GM19397 (cell line): Measurements from ENCODE around the gene C11orf97.

Source experiments
- ATAC-seq: cut with Tn5 transposase; IDR thresholded peaks from one replicate; pipeline ENCODE4 v1.9.1; 2021; ENCODE audit warnings: mild to moderate bottlenecking, moderate library complexity; ENCODE audit not compliant: unreplicated experiment

The C11orf97 gene

GRCh38 chr11:94524341-94524740, 12.1 kb downstream of the C11orf97 start:
- no peak for ATAC-seq

GRCh38 chr11:94525546-94526324, 13.5 kb downstream of the C11orf97 start:
- no peak for ATAC-seq

- no peak for ATAC-seq
These were observed 14.6 kb downstream of the C11orf97 start for GRCh38 chr11:94526645-94527438.

- ATAC-seq: no peak
These were observed 16.3 kb downstream of the C11orf97 start for GRCh38 chr11:94528551-94528950.

- ATAC-seq: no peak
These were observed 19.9 kb downstream of the C11orf97 start for GRCh38 chr11:94532211-94532610.

GRCh38 chr11:94533206-94533605, 20.9 kb downstream of the C11orf97 start:
- ATAC-seq: no peak

GRCh38 chr11:94533696-94534630, 21.7 kb downstream of the C11orf97 start:
- no peak for ATAC-seq

GRCh38 chr11:94536386-94536785, 24.1 kb downstream of the C11orf97 start:
- ATAC-seq: no peak

- ATAC-seq: no peak
These were observed 24.9 kb downstream of the C11orf97 start for GRCh38 chr11:94537031-94537600.

- ATAC-seq: no peak
These were observed 27.2 kb downstream of the C11orf97 start for GRCh38 chr11:94539420-94539819.

GRCh38 chr11:94543695-94544645, 31.7 kb downstream of the C11orf97 start, which contains the start of gene FUT4:
Gene FUT4 (plus strand): TSS chr11:94543921. CDS start chr11:94544134, 213 bp downstream.
- ATAC-seq: peak; percentile 84

GRCh38 chr11:94544646-94545263, 32.5 kb downstream of the C11orf97 start:
- no peak for ATAC-seq

GRCh38 chr11:94545264-94546161, 33.3 kb downstream of the C11orf97 start:
- ATAC-seq: no peak

GRCh38 chr11:94546162-94546470, 33.9 kb downstream of the C11orf97 start:
- no peak for ATAC-seq

- ATAC-seq: no peak
These were observed 34.6 kb downstream of the C11orf97 start for GRCh38 chr11:94546886-94547285.

GRCh38 chr11:94549146-94549545, 36.9 kb downstream of the C11orf97 start:
- no peak for ATAC-seq

GRCh38 chr11:94550513-94550912, 38.3 kb downstream of the C11orf97 start:
- ATAC-seq: no peak

GRCh38 chr11:94553938-94554337, 41.7 kb downstream of the C11orf97 start:
- no peak for ATAC-seq
